Activated CD4-positive, alpha-beta T cell treated with anti-CD3 and anti-CD28 coated beads for 4 hours (primary cell): ENCODE measurements around the gene HTD2.

Experiments
- DNase-seq, 2 donors: peaks; one replicate each; pipeline ENCODE4 v3.0.0-alpha.2; 2020

The HTD2 gene

DNA sequence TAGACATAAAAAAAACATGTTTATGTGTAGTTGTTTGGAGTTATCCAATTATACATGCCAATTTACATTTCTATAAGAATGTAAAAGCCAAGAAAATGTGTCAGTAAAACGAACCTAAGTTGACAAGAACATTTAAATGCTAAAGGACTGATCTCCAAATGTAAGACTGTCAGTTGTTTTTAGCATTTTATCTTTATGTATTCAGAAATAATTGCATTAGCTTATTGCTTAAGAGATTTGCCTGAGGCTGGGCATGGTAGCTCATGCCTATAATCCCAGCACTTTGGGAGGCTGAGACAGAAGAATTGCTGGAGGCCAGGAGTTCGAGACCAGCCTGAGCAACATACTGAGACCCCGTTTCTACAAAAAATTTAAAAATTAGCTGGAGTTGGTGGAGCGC lies 53.3 kb downstream of the HTD2 start:
- DNase-seq = no peak

- no peak for DNase-seq
Measured at GRCh38 chr3:58361866-58362265, 55.5 kb downstream of the HTD2 start.

- no peak for DNase-seq
Measured at GRCh38 chr3:58366699-58367098, 60.4 kb downstream of the HTD2 start.

GRCh38 chr3:58369038-58369437 lies 62.7 kb downstream of the HTD2 start:
- DNase-seq = no peak
